Caco-2 (cell line): ENCODE measurements around the gene XPA. TPM values are rescaled to one million over a fixed set of nuclear protein-coding genes. Genes with fewer than 3 reads are reported as not detected.

Experiments
- BruUV-seq: library from RNA; stranded (reverse); fragments of 400-500 nt; replicated peaks from 2 replicates; lab custom pipeline; 2021; lab: Mats Ljungman, UMichigan
- CTCF ChIA-PET: fragments of 300-600 bp; sonication (Branson Sonifier 250); formaldehyde crosslinking; loops from one replicate; lab custom pipeline; 2022; ENCODE audit warnings: antibody characterized with exemption; lab: Charles Lee
- POLR2A ChIA-PET: fragments of 300-600 bp; sonication (Branson Sonifier 250); formaldehyde crosslinking; loops from one replicate; lab custom pipeline; 2022; ENCODE audit warnings: antibody characterized with exemption; lab: Charles Lee
- DNase-seq, 2 experiments: peaks; one replicate each; pipeline versions ENCODE4 v3.0.0 to v3.0.0-alpha.2; 2020 to 2022
- H3K27me3 ChIP-seq: replicated peaks from 2 replicates; pipeline ENCODE4 v1.6.0; 2011; ENCODE audit warnings: low read length; ENCODE audit not compliant: control insufficient read depth, insufficient read depth
- H3K36me3 ChIP-seq: 2 replicates; pipeline ENCODE4 v1.5.1; 2011; ENCODE audit warnings: low read length; ENCODE audit not compliant: control insufficient read depth, insufficient read depth
- H3K4me1 ChIP-seq: fragments of 250-450 bp; sonication (Bioruptor Pico); 2 replicates; pipeline ENCODE4 v1.5.1; 2020; ENCODE audit warnings: mild to moderate bottlenecking
- H3K4me3 ChIP-seq: 2 replicates; pipeline ENCODE4 v1.5.1; 2011; ENCODE audit warnings: low read depth, mild to moderate bottlenecking, control low read depth, low read length
- H3K9me3 ChIP-seq: fragments of 250-450 bp; sonication (Bioruptor Pico); 2 replicates; pipeline ENCODE4 v1.5.1; 2020; ENCODE audit warnings: mild to moderate bottlenecking, moderate library complexity
- H3K27ac Mint-ChIP-seq: one replicate; pipeline ENCODE4 v1.8.0; 2022; ENCODE audit warnings: mixed read lengths; ENCODE audit not compliant: unreplicated experiment
- H3K27me3 Mint-ChIP-seq: one replicate; pipeline ENCODE4 v1.8.0; 2022; ENCODE audit warnings: mixed read lengths; ENCODE audit not compliant: insufficient read depth, unreplicated experiment
- H3K36me3 Mint-ChIP-seq: one replicate; pipeline ENCODE4 v1.8.0; 2022; ENCODE audit warnings: mild to moderate bottlenecking, mixed read lengths; ENCODE audit not compliant: insufficient read depth, unreplicated experiment
- H3K4me1 Mint-ChIP-seq: one replicate; pipeline ENCODE4 v1.8.0; 2022; ENCODE audit warnings: low read depth, mixed read lengths; ENCODE audit not compliant: unreplicated experiment
- H3K4me3 Mint-ChIP-seq: one replicate; pipeline ENCODE4 v1.8.0; 2022; ENCODE audit warnings: mild to moderate bottlenecking, moderate library complexity, mixed read lengths; ENCODE audit not compliant: unreplicated experiment
- H3K9me3 Mint-ChIP-seq: one replicate; pipeline ENCODE4 v1.8.0; 2022; ENCODE audit warnings: mixed read lengths; ENCODE audit not compliant: unreplicated experiment
- CTCF ChIP-seq, 2 experiments: fragments of 200-600 bp in 1 of 2; IDR thresholded peaks; 1 replicate in 1 of 2; 2 replicates in 1 of 2; pipeline versions ENCODE4 v1.5.1 to v1.8.0; 2011 to 2022; ENCODE audit warnings: antibody characterized with exemption in 1 of 2, control low read depth in 1 of 2, inconsistent platforms in 1 of 2, low read depth in 1 of 2, low read length in 1 of 2, mild to moderate bottlenecking in 1 of 2, moderate library complexity in 1 of 2; ENCODE audit not compliant: insufficient read depth in 1 of 2, severe bottlenecking in 1 of 2, unreplicated experiment in 1 of 2
- intact Hi-C: fragments of 100-400 bp; cut with micrococcal nuclease; formaldehyde crosslinking; loops from one replicate; pipeline ENCODE4 v1.10.0; 2022; ENCODE audit not compliant: unreplicated experiment
- total RNA-seq: library from RNA; stranded (reverse); gene quantifications from 2 replicates; pipeline ENCODE4 v1.2.3, GENCODE V29; 2022

XPA gene
- total RNA-seq, 1 experiment from 2014 or later: 18.8 TPM

GRCh38 chr9:97660847-97661246 lies 36.3 kb downstream of the XPA start:
- H3K27me3 Mint-ChIP-seq: no peaks in the 10 kb centered on the region
- Histone ChIP-seq H3K4me1 (no peaks in the 10 kb centered on the region), H3K4me3 (no peak overlapping the region), H3K36me3 (peaks cover 2% of the 10 kb centered on the region), H3K27me3 (no peaks in the 10 kb centered on the region), H3K9me3 (no peaks in the 10 kb centered on the region)
- H3K27ac Mint-ChIP-seq: no peak overlapping the region
- intact Hi-C loops: no loop called here
- peaks cover 93% of the 10 kb centered on the region for H3K36me3 Mint-ChIP-seq
- no peaks in the 10 kb centered on the region for H3K9me3 Mint-ChIP-seq
- TF ChIP-seq CTCF (IDR thresholded peaks at IDR 0.05; ENCODE audit: insufficient read depth in 1 of 2, low read depth in 1 of 2, low read length in 1 of 2, severe bottlenecking in 1 of 2, unreplicated experiment in 1 of 2): no peak
- CTCF ChIA-PET: no interaction called here
- no TSS peak for BruUV-seq
- DNase-seq: no peak
- no peaks in the 10 kb centered on the region for H3K4me1 Mint-ChIP-seq
- POLR2A ChIA-PET: no interaction called here
- H3K4me3 Mint-ChIP-seq: no peak overlapping the region

- H3K9me3 ChIP-seq: no peaks in the 10 kb centered on the region
- no peak for TF ChIP-seq CTCF (IDR thresholded peaks at IDR 0.05; ENCODE audit: insufficient read depth in 1 of 2, low read depth in 1 of 2, low read length in 1 of 2, severe bottlenecking in 1 of 2, unreplicated experiment in 1 of 2)
- BruUV-seq: no TSS peak
- Mint-ChIP-seq H3K27me3 (no peaks in the 10 kb centered on the region), H3K4me3 (no peak overlapping the region), H3K36me3 (peaks cover 93% of the 10 kb centered on the region), H3K27ac (no peak overlapping the region), H3K9me3 (no peaks in the 10 kb centered on the region), H3K4me1 (no peaks in the 10 kb centered on the region)
- H3K4me3 ChIP-seq: no peak overlapping the region
- CTCF ChIA-PET: no interaction called here
- peaks cover 2% of the 10 kb centered on the region for H3K36me3 ChIP-seq
- DNase-seq: no peak
- H3K27me3 ChIP-seq: no peaks in the 10 kb centered on the region
- no peaks in the 10 kb centered on the region for H3K4me1 ChIP-seq
- POLR2A ChIA-PET: no interaction called here
- intact Hi-C loops: no loop called here
Observed at GRCh38 chr9:97660340-97660739, 36.8 kb downstream of the XPA start.

GRCh38 chr9:97659771-97660170 lies 37.4 kb downstream of the XPA start:
- Histone ChIP-seq H3K27me3 (no peaks in the 10 kb centered on the region), H3K4me3 (no peak overlapping the region), H3K4me1 (no peaks in the 10 kb centered on the region), H3K36me3 (peaks cover 2% of the 10 kb centered on the region), H3K9me3 (no peaks in the 10 kb centered on the region)
- H3K4me3 Mint-ChIP-seq: no peak overlapping the region
- H3K27ac Mint-ChIP-seq: no peak overlapping the region
- H3K4me1 Mint-ChIP-seq: no peaks in the 10 kb centered on the region
- no peak for TF ChIP-seq CTCF (IDR thresholded peaks at IDR 0.05; ENCODE audit: insufficient read depth in 1 of 2, low read depth in 1 of 2, low read length in 1 of 2, severe bottlenecking in 1 of 2, unreplicated experiment in 1 of 2)
- CTCF ChIA-PET: no interaction called here
- POLR2A ChIA-PET: no interaction called here
- H3K9me3 Mint-ChIP-seq: no peaks in the 10 kb centered on the region
- intact Hi-C loops: no loop called here
- DNase-seq: no peak
- H3K36me3 Mint-ChIP-seq: peaks cover 93% of the 10 kb centered on the region
- no TSS peak for BruUV-seq
- H3K27me3 Mint-ChIP-seq: no peaks in the 10 kb centered on the region
